Nephron (organoid): Measurements from ENCODE around the gene TNFSF4.
"Not testable (repeated sequence)": the region's sequence is repeated elsewhere in the genome, so short reads cannot be mapped to it uniquely, and the experiment has no call there.

Experiments used
- H3K27ac Mint-ChIP-seq, 3 experiments: 2 replicates each; pipeline ENCODE4 v1.8.0; 2020; ENCODE audit warnings: mixed read lengths in 3 of 3, mild to moderate bottlenecking in 2 of 3, moderate library complexity in 1 of 3
- H3K27me3 Mint-ChIP-seq: 2 replicates; pipeline ENCODE4 v1.8.0; 2021; ENCODE audit warnings: low read depth, mild to moderate bottlenecking, moderate library complexity, mixed read lengths
- H3K36me3 Mint-ChIP-seq: 2 replicates; pipeline ENCODE4 v1.8.0; 2020; ENCODE audit warnings: low read depth, mixed read lengths
- H3K4me1 Mint-ChIP-seq: 2 replicates; pipeline ENCODE4 v1.8.0; 2020; ENCODE audit warnings: mixed read lengths
- H3K4me3 Mint-ChIP-seq, 3 experiments: 2 replicates each; pipeline ENCODE4 v1.8.0; 2020; ENCODE audit warnings: mild to moderate bottlenecking in 3 of 3, mixed read lengths in 3 of 3, moderate library complexity in 2 of 3
- H3K9me3 Mint-ChIP-seq: 2 replicates; pipeline ENCODE4 v1.8.0; 2020; ENCODE audit warnings: mixed read lengths
- CTCF ChIP-seq, 3 experiments: fragments of 200-600 bp; sonication (generic); IDR thresholded peaks; one replicate each; pipeline ENCODE4 v1.5.0; 2021; ENCODE audit warnings: antibody characterized with exemption in 3 of 3; ENCODE audit not compliant: unreplicated experiment in 3 of 3

The TNFSF4 gene

GRCh38 chr1:173164686-173165085 is 42.4 kb downstream of the TNFSF4 start:
- Mint-ChIP-seq H3K27ac (peak overlapping the region in 2 of 3 experiments; percentile 42 to 65), H3K36me3 (no peaks in the 10 kb centered on the region), H3K9me3 (no peaks in the 10 kb centered on the region), H3K4me3 (no peak overlapping the region), H3K4me1 (no peaks in the 10 kb centered on the region), H3K27me3 (no peaks in the 10 kb centered on the region)
- TF ChIP-seq CTCF (IDR thresholded peaks at IDR 0.05; ENCODE audit: unreplicated experiment in 3 of 3) = no peak

GRCh38 chr1:173164178-173164577 is 43.0 kb downstream of the TNFSF4 start:
- no peaks in the 10 kb centered on the region for H3K36me3 Mint-ChIP-seq
- TF ChIP-seq CTCF (IDR thresholded peaks at IDR 0.05; ENCODE audit: unreplicated experiment in 3 of 3) = no peak
- H3K9me3 Mint-ChIP-seq = no peaks in the 10 kb centered on the region
- H3K4me3 Mint-ChIP-seq = no peak overlapping the region
- H3K27ac Mint-ChIP-seq = peak overlapping the region in 2 of 3 experiments; percentile 42 to 65
- no peaks in the 10 kb centered on the region for H3K27me3 Mint-ChIP-seq
- H3K4me1 Mint-ChIP-seq = no peaks in the 10 kb centered on the region

GRCh38 chr1:173163222-173163621 is 43.9 kb downstream of the TNFSF4 start:
- Mint-ChIP-seq H3K4me3 (no peak overlapping the region), H3K9me3 (no peaks in the 10 kb centered on the region), H3K27ac (peak overlapping the region in 1 of 3 experiments; percentile 16), H3K36me3 (no peaks in the 10 kb centered on the region), H3K27me3 (no peaks in the 10 kb centered on the region), H3K4me1 (no peaks in the 10 kb centered on the region)
- TF ChIP-seq CTCF (IDR thresholded peaks at IDR 0.05; ENCODE audit: unreplicated experiment in 3 of 3) = no peak

- H3K27ac Mint-ChIP-seq = no peak overlapping the region
- H3K4me3 Mint-ChIP-seq = no peak overlapping the region
- H3K4me1 Mint-ChIP-seq = no peaks in the 10 kb centered on the region
- no peaks in the 10 kb centered on the region for H3K27me3 Mint-ChIP-seq
- no peaks in the 10 kb centered on the region for H3K9me3 Mint-ChIP-seq
- H3K36me3 Mint-ChIP-seq = no peaks in the 10 kb centered on the region
- TF ChIP-seq CTCF (IDR thresholded peaks at IDR 0.05; ENCODE audit: unreplicated experiment in 3 of 3) = no peak
These were observed 44.5 kb downstream of the TNFSF4 start for GRCh38 chr1:173162601-173163000.

- Mint-ChIP-seq H3K27me3 (no peaks in the 10 kb centered on the region), H3K9me3 (peaks cover 5% of the 10 kb centered on the region), H3K36me3 (no peaks in the 10 kb centered on the region), H3K27ac (no peak overlapping the region), H3K4me1 (no peaks in the 10 kb centered on the region), H3K4me3 (no peak overlapping the region)
- TF ChIP-seq CTCF (IDR thresholded peaks at IDR 0.05; ENCODE audit: unreplicated experiment in 3 of 3) = no peak
These were observed 45.5 kb downstream of the TNFSF4 start for GRCh38 chr1:173161510-173162221.

- not testable (repeated sequence) for H3K36me3 Mint-ChIP-seq, H3K4me1 Mint-ChIP-seq, H3K27ac Mint-ChIP-seq, H3K27me3 Mint-ChIP-seq, H3K4me3 Mint-ChIP-seq
- H3K9me3 Mint-ChIP-seq = peaks cover 24% of the 10 kb centered on the region
These were observed 53.2 kb downstream of the TNFSF4 start for GRCh38 chr1:173153964-173154363.
